ENCODE data around the gene GALNT12. TPM values are rescaled to one million over a fixed set of nuclear protein-coding genes. Genes with fewer than 3 reads are reported as not detected.

Gene GALNT12
- total and polyA plus RNA-seq, 2 experiments from 2014 or later = 14.6 to 23.6 TPM

- Mint-ChIP-seq H3K4me1 (peaks cover 37% of the 10 kb centered on the region), H3K4me3 (no peak overlapping the region), H3K27ac (no peak overlapping the region), H3K27me3 (ENCODE audit: insufficient read depth, low read depth, poor library complexity) (peaks cover 15% of the 10 kb centered on the region), H3K9me3 (no peaks in the 10 kb centered on the region), H3K36me3 (ENCODE audit: low read depth) (no peaks in the 10 kb centered on the region)
- peaks cover 35% of the 10 kb centered on the region for H3K4me1 ChIP-seq (ENCODE audit: insufficient read depth)
- H3K27me3 ChIP-seq (ENCODE audit: insufficient read depth) = peaks cover 27% of the 10 kb centered on the region
- no peak for ATAC-seq
- no peak for DNase-seq (ENCODE audit: low spot score)
- H3K27ac ChIP-seq (ENCODE audit: low read depth) = no peak overlapping the region
- H3K4me2 ChIP-seq = no peak overlapping the region
- 0 out of 2 replicates have a peak, but pooled peaks cover 6% of the 10 kb centered on the region for H3F3A ChIP-seq (replicated peaks; ENCODE audit: low read depth)
- H3K79me2 ChIP-seq (replicated peaks; ENCODE audit: insufficient read depth) = no peaks in the 10 kb centered on the region
- H3K4me3 ChIP-seq = no peak overlapping the region
- no peak overlapping the region; the same call in 1 of the 2 replicates for H2AFZ ChIP-seq
- no peaks in the 10 kb centered on the region for H4K20me1 ChIP-seq (replicated peaks; ENCODE audit: insufficient read depth)
- H3K9me2 ChIP-seq (ENCODE audit: insufficient read depth) = no peaks in the 10 kb centered on the region
- no peaks in the 10 kb centered on the region for H3K36me3 ChIP-seq (ENCODE audit: insufficient read depth)
- TF ChIP-seq, protein P1, sequence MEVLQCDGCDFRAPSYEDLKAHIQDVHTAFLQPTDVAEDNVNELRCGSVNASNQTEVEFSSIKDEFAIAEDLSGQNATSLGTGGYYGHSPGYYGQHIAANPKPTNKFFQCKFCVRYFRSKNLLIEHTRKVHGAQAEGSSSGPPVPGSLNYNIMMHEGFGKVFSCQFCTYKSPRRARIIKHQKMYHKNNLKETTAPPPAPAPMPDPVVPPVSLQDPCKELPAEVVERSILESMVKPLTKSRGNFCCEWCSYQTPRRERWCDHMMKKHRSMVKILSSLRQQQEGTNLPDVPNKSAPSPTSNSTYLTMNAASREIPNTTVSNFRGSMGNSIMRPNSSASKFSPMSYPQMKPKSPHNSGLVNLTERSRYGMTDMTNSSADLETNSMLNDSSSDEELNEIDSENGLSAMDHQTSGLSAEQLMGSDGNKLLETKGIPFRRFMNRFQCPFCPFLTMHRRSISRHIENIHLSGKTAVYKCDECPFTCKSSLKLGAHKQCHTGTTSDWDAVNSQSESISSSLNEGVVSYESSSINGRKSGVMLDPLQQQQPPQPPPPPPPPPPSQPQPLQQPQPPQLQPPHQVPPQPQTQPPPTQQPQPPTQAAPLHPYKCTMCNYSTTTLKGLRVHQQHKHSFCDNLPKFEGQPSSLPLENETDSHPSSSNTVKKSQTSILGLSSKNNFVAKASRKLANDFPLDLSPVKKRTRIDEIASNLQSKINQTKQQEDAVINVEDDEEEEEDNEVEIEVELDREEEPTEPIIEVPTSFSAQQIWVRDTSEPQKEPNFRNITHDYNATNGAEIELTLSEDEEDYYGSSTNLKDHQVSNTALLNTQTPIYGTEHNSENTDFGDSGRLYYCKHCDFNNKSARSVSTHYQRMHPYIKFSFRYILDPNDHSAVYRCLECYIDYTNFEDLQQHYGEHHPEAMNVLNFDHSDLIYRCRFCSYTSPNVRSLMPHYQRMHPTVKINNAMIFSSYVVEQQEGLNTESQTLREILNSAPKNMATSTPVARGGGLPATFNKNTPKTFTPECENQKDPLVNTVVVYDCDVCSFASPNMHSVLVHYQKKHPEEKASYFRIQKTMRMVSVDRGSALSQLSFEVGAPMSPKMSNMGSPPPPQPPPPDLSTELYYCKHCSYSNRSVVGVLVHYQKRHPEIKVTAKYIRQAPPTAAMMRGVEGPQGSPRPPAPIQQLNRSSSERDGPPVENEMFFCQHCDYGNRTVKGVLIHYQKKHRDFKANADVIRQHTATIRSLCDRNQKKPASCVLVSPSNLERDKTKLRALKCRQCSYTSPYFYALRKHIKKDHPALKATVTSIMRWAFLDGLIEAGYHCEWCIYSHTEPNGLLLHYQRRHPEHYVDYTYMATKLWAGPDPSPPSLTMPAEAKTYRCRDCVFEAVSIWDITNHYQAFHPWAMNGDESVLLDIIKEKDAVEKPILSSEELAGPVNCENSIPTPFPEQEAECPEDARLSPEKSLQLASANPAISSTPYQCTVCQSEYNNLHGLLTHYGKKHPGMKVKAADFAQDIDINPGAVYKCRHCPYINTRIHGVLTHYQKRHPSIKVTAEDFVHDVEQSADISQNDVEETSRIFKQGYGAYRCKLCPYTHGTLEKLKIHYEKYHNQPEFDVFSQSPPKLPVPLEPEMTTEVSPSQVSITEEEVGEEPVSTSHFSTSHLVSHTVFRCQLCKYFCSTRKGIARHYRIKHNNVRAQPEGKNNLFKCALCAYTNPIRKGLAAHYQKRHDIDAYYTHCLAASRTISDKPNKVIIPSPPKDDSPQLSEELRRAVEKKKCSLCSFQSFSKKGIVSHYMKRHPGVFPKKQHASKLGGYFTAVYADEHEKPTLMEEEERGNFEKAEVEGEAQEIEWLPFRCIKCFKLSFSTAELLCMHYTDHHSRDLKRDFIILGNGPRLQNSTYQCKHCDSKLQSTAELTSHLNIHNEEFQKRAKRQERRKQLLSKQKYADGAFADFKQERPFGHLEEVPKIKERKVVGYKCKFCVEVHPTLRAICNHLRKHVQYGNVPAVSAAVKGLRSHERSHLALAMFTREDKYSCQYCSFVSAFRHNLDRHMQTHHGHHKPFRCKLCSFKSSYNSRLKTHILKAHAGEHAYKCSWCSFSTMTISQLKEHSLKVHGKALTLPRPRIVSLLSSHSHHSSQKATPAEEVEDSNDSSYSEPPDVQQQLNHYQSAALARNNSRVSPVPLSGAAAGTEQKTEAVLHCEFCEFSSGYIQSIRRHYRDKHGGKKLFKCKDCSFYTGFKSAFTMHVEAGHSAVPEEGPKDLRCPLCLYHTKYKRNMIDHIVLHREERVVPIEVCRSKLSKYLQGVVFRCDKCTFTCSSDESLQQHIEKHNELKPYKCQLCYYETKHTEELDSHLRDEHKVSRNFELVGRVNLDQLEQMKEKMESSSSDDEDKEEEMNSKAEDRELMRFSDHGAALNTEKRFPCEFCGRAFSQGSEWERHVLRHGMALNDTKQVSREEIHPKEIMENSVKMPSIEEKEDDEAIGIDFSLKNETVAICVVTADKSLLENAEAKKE (CRISPR knock-in tag; IDR thresholded peaks at IDR 0.05) = no peak
- TF ChIP-seq CTCF (conservative IDR thresholded peaks at IDR 0.05; ENCODE audit: low read depth in 2 of 2) (no peak), JUNB (IDR thresholded peaks at IDR 0.05; ENCODE audit: unreplicated experiment) (no peak), EZH2 (IDR thresholded peaks at IDR 0.05; ENCODE audit: low read depth, unreplicated experiment) (no peak), CREB1 (CRISPR knock-in tag; IDR thresholded peaks at IDR 0.05; ENCODE audit: low read depth) (no peak), ETS1 (IDR thresholded peaks at IDR 0.05) (no peak), EZH2phosphoT487 (IDR thresholded peaks at IDR 0.05; ENCODE audit: unreplicated experiment) (no peak), STAT1 (IDR thresholded peaks at IDR 0.05; ENCODE audit: unreplicated experiment) (no peak), ZNF331 (CRISPR knock-in tag; IDR thresholded peaks at IDR 0.05; ENCODE audit: low read depth) (no peak)
Measured at GRCh38 chr9:98805506-98806272, 1.8 kb upstream of the GALNT12 start.
